H9 (cell line): Measurements from ENCODE around the gene RNASE2. TPM values are rescaled to one million over a fixed set of nuclear protein-coding genes. Genes with fewer than 3 reads are reported as not detected.

ENCODE experiments used
- DNase-seq: peaks from one replicate; pipeline ENCODE4 v3.0.0-alpha.2; 2017
- H2AFZ ChIP-seq: one replicate; pipeline ENCODE4 v1.6.1; 2013; ENCODE audit warnings: mild to moderate bottlenecking, low read length, control low read depth, moderate library complexity
- H2AK5ac ChIP-seq: 2 replicates; pipeline ENCODE4 v1.6.1; 2013; ENCODE audit warnings: low read length, control low read depth, mixed read lengths; ENCODE audit not compliant: insufficient read length
- H2BK120ac ChIP-seq: one replicate; pipeline ENCODE4 v1.6.1; 2013; ENCODE audit warnings: low read depth, mild to moderate bottlenecking, low read length, control low read depth, inconsistent platforms; ENCODE audit not compliant: poor library complexity, severe bottlenecking
- H2BK12ac ChIP-seq: 2 replicates; pipeline ENCODE4 v1.6.1; 2013; ENCODE audit warnings: low read length, control low read depth, mixed read lengths, low read depth; ENCODE audit not compliant: insufficient read length
- H2BK15ac ChIP-seq: 2 replicates; pipeline ENCODE4 v1.6.1; 2013; ENCODE audit warnings: low read depth, low read length, control low read depth
- H2BK20ac ChIP-seq: one replicate; pipeline ENCODE4 v1.6.1; 2013; ENCODE audit warnings: low read depth, mild to moderate bottlenecking, low read length, control low read depth, inconsistent platforms; ENCODE audit not compliant: poor library complexity, severe bottlenecking
- H2BK5ac ChIP-seq: 2 replicates; pipeline ENCODE4 v1.6.1; 2013; ENCODE audit warnings: low read length, control low read depth, mixed read lengths; ENCODE audit not compliant: insufficient read length
- H3K14ac ChIP-seq: 2 replicates; pipeline ENCODE4 v1.6.1; 2013; ENCODE audit warnings: low read length, control low read depth; ENCODE audit not compliant: insufficient read depth
- H3K18ac ChIP-seq: 2 replicates; pipeline ENCODE4 v1.6.1; 2013; ENCODE audit warnings: low read depth, mild to moderate bottlenecking, mixed read lengths, low read length, control low read depth; ENCODE audit not compliant: insufficient read length
- H3K23ac ChIP-seq: 2 replicates; pipeline ENCODE4 v1.6.1; 2013; ENCODE audit warnings: low read length, control low read depth, mixed read lengths, low read depth; ENCODE audit not compliant: insufficient read length
- H3K23me2 ChIP-seq: 2 replicates; pipeline ENCODE4 v1.6.1; 2013; ENCODE audit warnings: low read depth, mild to moderate bottlenecking, mixed read lengths, low read length, control low read depth; ENCODE audit not compliant: insufficient read length, poor library complexity, severe bottlenecking
- H3K27ac ChIP-seq: 2 replicates; pipeline ENCODE4 v1.5.1; 2013; ENCODE audit warnings: low read length, control low read depth, mixed read lengths, low read depth; ENCODE audit not compliant: insufficient read length
- H3K27me3 ChIP-seq: 2 replicates; pipeline ENCODE4 v1.6.1; 2013; ENCODE audit warnings: low read length, control low read depth, inconsistent platforms; ENCODE audit not compliant: insufficient read depth
- H3K4ac ChIP-seq: 2 replicates; pipeline ENCODE4 v1.6.1; 2013; ENCODE audit warnings: low read depth, mild to moderate bottlenecking, control low read depth, inconsistent platforms, low read length, moderate library complexity
- H3K4me1 ChIP-seq: 2 replicates; pipeline ENCODE4 v1.6.1; 2013; ENCODE audit warnings: low read length, control low read depth, inconsistent platforms; ENCODE audit not compliant: insufficient read depth
- H3K4me2 ChIP-seq: 2 replicates; pipeline ENCODE4 v1.6.1; 2013; ENCODE audit warnings: low read length, control low read depth, mixed read lengths; ENCODE audit not compliant: insufficient read length, insufficient read depth
- H3K56ac ChIP-seq: 2 replicates; pipeline ENCODE4 v1.6.1; 2013; ENCODE audit warnings: low read depth, mild to moderate bottlenecking, mixed read lengths, low read length, control low read depth; ENCODE audit not compliant: insufficient read length
- H3K79me1 ChIP-seq: 2 replicates; pipeline ENCODE4 v1.6.1; 2013; ENCODE audit warnings: low read depth, mild to moderate bottlenecking, moderate library complexity, low read length, control low read depth, inconsistent platforms; ENCODE audit not compliant: insufficient read depth, poor library complexity, severe bottlenecking
- H3K79me2 ChIP-seq: 2 replicates; pipeline ENCODE4 v1.6.1; 2013; ENCODE audit warnings: low read length, control low read depth, inconsistent platforms; ENCODE audit not compliant: insufficient read depth
- H3K9ac ChIP-seq: 2 replicates; pipeline ENCODE4 v1.6.1; 2013; ENCODE audit warnings: low read length, control low read depth, mixed read lengths; ENCODE audit not compliant: insufficient read length; ENCODE audit errors: extremely low read depth
- H3K9me3 ChIP-seq: one replicate; pipeline ENCODE4 v1.6.1; 2013; ENCODE audit warnings: low read depth, low read length, inconsistent platforms; ENCODE audit not compliant: control insufficient read depth
- H3T11ph ChIP-seq: one replicate; pipeline ENCODE4 v1.6.1; 2013; ENCODE audit warnings: mild to moderate bottlenecking, low read length, control low read depth, inconsistent platforms
- H4K20me1 ChIP-seq: one replicate; pipeline ENCODE4 v1.6.1; 2013; ENCODE audit not compliant: control insufficient read depth, insufficient read length, insufficient read depth
- H4K5ac ChIP-seq: 2 replicates; pipeline ENCODE4 v1.6.1; 2013; ENCODE audit warnings: low read depth, mild to moderate bottlenecking, mixed read lengths, low read length, control low read depth; ENCODE audit not compliant: insufficient read length
- H4K8ac ChIP-seq: replicated peaks from 2 replicates; pipeline ENCODE4 v1.6.1; 2013; ENCODE audit warnings: low read length, control low read depth, mixed read lengths, low read depth; ENCODE audit not compliant: insufficient read length
- H4K91ac ChIP-seq: 2 replicates; pipeline ENCODE4 v1.6.1; 2013; ENCODE audit warnings: low read depth, mild to moderate bottlenecking, moderate library complexity, mixed read lengths, low read length, control low read depth; ENCODE audit not compliant: insufficient read length
- H3K27ac Mint-ChIP-seq, 3 experiments: 2 replicates in 2 of 3; 3 replicates in 1 of 3; pipeline ENCODE4 v1.8.0; 2020 to 2021; ENCODE audit warnings: mixed read lengths in 3 of 3, mild to moderate bottlenecking in 1 of 3, moderate library complexity in 1 of 3
- H3K27me3 Mint-ChIP-seq: 2 replicates; pipeline ENCODE4 v1.8.0; 2021; ENCODE audit warnings: low read depth, mild to moderate bottlenecking, moderate library complexity, mixed read lengths
- H3K36me3 Mint-ChIP-seq, 3 experiments: 2 replicates in 2 of 3; 3 replicates in 1 of 3; pipeline ENCODE4 v1.8.0; 2020 to 2021; ENCODE audit warnings: low read depth in 3 of 3, mixed read lengths in 3 of 3; ENCODE audit not compliant: insufficient read depth in 1 of 3
- H3K4me1 Mint-ChIP-seq, 2 experiments: 2 replicates each; pipeline ENCODE4 v1.8.0; 2020; ENCODE audit warnings: mixed read lengths in 2 of 2
- H3K4me3 Mint-ChIP-seq, 2 experiments: 2 replicates in 1 of 2; 3 replicates in 1 of 2; pipeline ENCODE4 v1.8.0; 2020 to 2021; ENCODE audit warnings: mild to moderate bottlenecking in 2 of 2, mixed read lengths in 2 of 2, moderate library complexity in 1 of 2
- H3K9me3 Mint-ChIP-seq, 2 experiments: 2 replicates in 1 of 2; 3 replicates in 1 of 2; pipeline ENCODE4 v1.8.0; 2020; ENCODE audit warnings: mild to moderate bottlenecking in 2 of 2, mixed read lengths in 2 of 2, moderate library complexity in 1 of 2
- WGBS: extraction: QIAGEN DNeasy Blood & Tissue Kit; methylation state at CpG from one replicate; pipeline ENCODE4 v1.1.7; 2013; ENCODE audit warnings: missing lambda C conversion rate, low lambda C conversion rate, mixed read lengths; ENCODE audit not compliant: insufficient read length; ENCODE audit errors: extremely low coverage; 5-methylcytosine and 5-hydroxymethylcytosine counted together
- total RNA-seq: library from RNA; stranded (reverse); gene quantifications from 2 replicates; pipeline ENCODE4 v1.2.1, GENCODE V29; 2021
- TF ChIP-seq, protein P1 (sequence below): fragments of 200-600 bp; sonication (generic); conservative IDR thresholded peaks from 3 replicates; pipeline ENCODE4 v1.8.0; 2021; ENCODE audit warnings: antibody characterized with exemption, mild to moderate bottlenecking

Gene RNASE2
- total RNA-seq, 1 experiment from 2014 or later, result not detected

DNA sequence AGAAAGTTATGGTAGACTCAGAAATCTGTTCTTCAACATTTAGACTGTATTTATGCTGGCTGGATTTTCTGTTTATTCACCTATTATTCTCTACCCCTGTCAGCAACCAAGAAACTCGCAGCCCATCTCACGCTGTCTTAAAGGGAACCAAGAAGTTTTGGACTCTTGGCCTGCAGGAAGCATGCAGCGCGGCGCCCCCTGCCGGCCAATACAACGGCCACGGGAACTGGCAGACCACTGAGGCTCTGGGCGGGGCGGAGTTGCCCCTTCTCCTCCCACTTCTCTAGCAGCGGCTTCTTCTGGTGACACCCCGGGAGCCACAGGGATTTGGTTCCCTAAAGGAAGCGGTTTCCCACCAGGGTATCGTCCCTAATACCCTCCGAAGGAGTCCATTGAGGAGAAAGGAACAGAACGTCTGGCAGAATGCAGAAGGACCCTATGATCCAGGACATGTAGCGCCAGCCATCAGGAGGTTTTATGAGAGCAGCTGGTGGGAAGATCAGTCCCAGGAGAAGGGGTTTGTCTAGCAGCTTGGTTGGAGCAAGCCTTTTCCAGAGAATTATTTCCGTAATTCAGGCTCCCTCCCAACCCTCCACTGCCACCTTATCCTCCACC lies 21.0 kb upstream of the RNASE2 start:
- H3K79me1 ChIP-seq, result no peaks in the 10 kb centered on the region
- TF ChIP-seq, protein P1, sequence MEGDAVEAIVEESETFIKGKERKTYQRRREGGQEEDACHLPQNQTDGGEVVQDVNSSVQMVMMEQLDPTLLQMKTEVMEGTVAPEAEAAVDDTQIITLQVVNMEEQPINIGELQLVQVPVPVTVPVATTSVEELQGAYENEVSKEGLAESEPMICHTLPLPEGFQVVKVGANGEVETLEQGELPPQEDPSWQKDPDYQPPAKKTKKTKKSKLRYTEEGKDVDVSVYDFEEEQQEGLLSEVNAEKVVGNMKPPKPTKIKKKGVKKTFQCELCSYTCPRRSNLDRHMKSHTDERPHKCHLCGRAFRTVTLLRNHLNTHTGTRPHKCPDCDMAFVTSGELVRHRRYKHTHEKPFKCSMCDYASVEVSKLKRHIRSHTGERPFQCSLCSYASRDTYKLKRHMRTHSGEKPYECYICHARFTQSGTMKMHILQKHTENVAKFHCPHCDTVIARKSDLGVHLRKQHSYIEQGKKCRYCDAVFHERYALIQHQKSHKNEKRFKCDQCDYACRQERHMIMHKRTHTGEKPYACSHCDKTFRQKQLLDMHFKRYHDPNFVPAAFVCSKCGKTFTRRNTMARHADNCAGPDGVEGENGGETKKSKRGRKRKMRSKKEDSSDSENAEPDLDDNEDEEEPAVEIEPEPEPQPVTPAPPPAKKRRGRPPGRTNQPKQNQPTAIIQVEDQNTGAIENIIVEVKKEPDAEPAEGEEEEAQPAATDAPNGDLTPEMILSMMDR, result peak; percentile 99
- no peak overlapping the region for H2BK120ac ChIP-seq
- no peak overlapping the region for H2BK15ac ChIP-seq
- no peak overlapping the region for H2AK5ac ChIP-seq
- no peak overlapping the region for H3T11ph ChIP-seq
- no peak overlapping the region for H3K4ac ChIP-seq
- WGBS, result no CpG with 5 or more reads among the region's 18 CpGs
- H3K9me3 Mint-ChIP-seq, result no peaks in the 10 kb centered on the region; a peak in 1 of 5 replicates
- H2BK12ac ChIP-seq, result no peak overlapping the region
- H2AFZ ChIP-seq, result no peak overlapping the region
- H3K23me2 ChIP-seq, result no peaks in the 10 kb centered on the region
- H2BK20ac ChIP-seq, result no peak overlapping the region
- DNase-seq, result peak; percentile 85
- no peak overlapping the region for H4K8ac ChIP-seq
- no peak overlapping the region for H4K5ac ChIP-seq
- peaks cover 5 to 7% of the 10 kb centered on the region in 2 experiments; a peak in 3 of 4 replicates for H3K4me1 Mint-ChIP-seq
- H4K20me1 ChIP-seq, result no peaks in the 10 kb centered on the region
- no peaks in the 10 kb centered on the region for H3K4me1 ChIP-seq
- no peak overlapping the region for H3K23ac ChIP-seq
- no peak overlapping the region for H3K27ac Mint-ChIP-seq
- H3K27ac ChIP-seq, result no peak overlapping the region
- H3K9ac ChIP-seq, result no peak overlapping the region
- no peak overlapping the region for H2BK5ac ChIP-seq
- no peaks in the 10 kb centered on the region for H3K36me3 Mint-ChIP-seq
- no peaks in the 10 kb centered on the region for H3K79me2 ChIP-seq
- H3K14ac ChIP-seq, result no peak overlapping the region
- H3K27me3 ChIP-seq, result no peaks in the 10 kb centered on the region
- no peak overlapping the region; a peak in 1 of 5 replicates for H3K4me3 Mint-ChIP-seq
- no peak overlapping the region for H3K18ac ChIP-seq
- no peak overlapping the region for H3K56ac ChIP-seq
- no peaks in the 10 kb centered on the region for H3K9me3 ChIP-seq
- peaks cover 20% of the 10 kb centered on the region for H3K27me3 Mint-ChIP-seq
- H4K91ac ChIP-seq, result no peak overlapping the region
- no peak overlapping the region for H3K4me2 ChIP-seq
